ENCODE measurements around the gene AARSD1. TPM values are rescaled to one million over a fixed set of nuclear protein-coding genes. Genes with fewer than 3 reads are reported as not detected.

AARSD1 gene
- total and polyA plus RNA-seq, 4 donors, result 27.6 to 57.0 (median 37.1) TPM

DNA sequence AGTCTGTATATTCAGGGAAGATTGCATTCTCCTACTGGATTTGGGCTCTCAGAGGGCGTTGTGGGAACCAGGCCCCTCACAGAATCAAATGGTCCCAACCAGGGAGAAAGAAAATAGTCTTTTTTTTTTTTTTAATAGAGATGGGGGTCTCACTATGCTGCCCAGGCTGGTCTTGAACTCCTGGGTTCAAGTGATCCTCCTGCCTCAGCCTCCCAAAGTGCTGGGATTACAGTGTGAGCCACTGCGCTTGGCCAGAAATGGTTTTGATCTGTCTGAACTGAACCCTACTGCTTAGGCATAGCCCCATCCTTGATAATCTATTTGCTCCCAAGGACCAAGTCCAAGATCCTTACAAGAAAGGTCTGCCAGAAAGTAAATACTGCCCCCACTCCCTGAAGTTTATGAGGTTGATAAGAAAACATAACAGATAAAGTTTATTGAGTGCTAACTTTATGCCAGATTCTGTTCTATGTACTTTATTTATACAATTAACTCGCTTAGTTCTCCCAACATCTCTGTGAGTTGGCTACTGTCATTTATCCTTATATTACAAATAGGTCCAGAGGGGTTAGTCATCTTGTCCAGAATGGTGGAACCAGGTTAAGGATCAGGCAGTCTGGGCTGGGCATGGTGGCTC lies 50.2 kb downstream of the AARSD1 start:
- WGBS, 2 donors, result 86 to 90% methylated on average over 3 of the region's 3 CpGs
- no peak for DNase-seq
- TF ChIP-seq, protein P1, sequence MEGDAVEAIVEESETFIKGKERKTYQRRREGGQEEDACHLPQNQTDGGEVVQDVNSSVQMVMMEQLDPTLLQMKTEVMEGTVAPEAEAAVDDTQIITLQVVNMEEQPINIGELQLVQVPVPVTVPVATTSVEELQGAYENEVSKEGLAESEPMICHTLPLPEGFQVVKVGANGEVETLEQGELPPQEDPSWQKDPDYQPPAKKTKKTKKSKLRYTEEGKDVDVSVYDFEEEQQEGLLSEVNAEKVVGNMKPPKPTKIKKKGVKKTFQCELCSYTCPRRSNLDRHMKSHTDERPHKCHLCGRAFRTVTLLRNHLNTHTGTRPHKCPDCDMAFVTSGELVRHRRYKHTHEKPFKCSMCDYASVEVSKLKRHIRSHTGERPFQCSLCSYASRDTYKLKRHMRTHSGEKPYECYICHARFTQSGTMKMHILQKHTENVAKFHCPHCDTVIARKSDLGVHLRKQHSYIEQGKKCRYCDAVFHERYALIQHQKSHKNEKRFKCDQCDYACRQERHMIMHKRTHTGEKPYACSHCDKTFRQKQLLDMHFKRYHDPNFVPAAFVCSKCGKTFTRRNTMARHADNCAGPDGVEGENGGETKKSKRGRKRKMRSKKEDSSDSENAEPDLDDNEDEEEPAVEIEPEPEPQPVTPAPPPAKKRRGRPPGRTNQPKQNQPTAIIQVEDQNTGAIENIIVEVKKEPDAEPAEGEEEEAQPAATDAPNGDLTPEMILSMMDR (IDR thresholded peaks at IDR 0.05; ENCODE audit: control extremely low read depth, extremely low read depth), result no peak

DNA sequence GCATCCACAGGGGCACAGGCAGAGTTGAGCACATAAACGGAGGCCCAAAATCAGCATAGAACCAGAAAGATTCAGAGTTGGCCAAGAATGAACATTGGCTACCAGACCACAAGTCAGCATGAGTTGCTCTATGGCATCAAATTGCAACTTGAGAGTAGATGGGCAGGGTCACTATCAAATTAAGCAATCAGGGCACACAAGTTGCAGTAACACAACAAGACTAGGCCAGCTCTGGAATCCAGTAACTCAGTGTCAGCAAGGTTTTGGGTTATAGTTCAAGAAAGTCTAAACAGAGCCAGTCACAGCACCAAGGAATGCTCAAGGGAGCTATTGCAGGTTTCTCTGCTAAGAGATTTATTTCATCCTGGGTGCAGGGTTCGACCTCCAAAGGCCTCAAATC lies 50.7 kb downstream of the AARSD1 start:
- ATAC-seq (ENCODE audit: insufficient read depth, low FRiP score), result no peak
- H3K4me3 ChIP-seq, result no peak overlapping the region
- no peak for DNase-seq

More for the DNA sequence above, 50.2 kb downstream of the AARSD1 start:
- Histone ChIP-seq H3K27ac (ENCODE audit: low read depth in 1 of 2, low read length in 1 of 2) (no peak overlapping the region), H3K27me3 (ENCODE audit: control insufficient read depth in 3 of 3, insufficient read depth in 3 of 3, low read length in 2 of 3) (no peaks in the 10 kb centered on the region), H3K4me3 (no peak overlapping the region), H3K4me1 (ENCODE audit: control insufficient read depth in 5 of 5, insufficient read depth in 5 of 5, low read length in 5 of 5) (peaks cover 0 to 7% (median 4%) of the 10 kb centered on the region in 5 donors), H3K36me3 (ENCODE audit: control insufficient read depth in 4 of 4, insufficient read depth in 4 of 4, low read length in 4 of 4) (no peaks in the 10 kb centered on the region), H3K9ac (ENCODE audit: insufficient read depth in 1 of 2, low read length in 2 of 2) (no peak overlapping the region), H3K9me3 (ENCODE audit: control insufficient read depth in 4 of 4, insufficient read depth in 3 of 4, low read length in 3 of 4) (no peaks in the 10 kb centered on the region)
- ATAC-seq (ENCODE audit: insufficient read depth, low FRiP score), result no peak

DNA sequence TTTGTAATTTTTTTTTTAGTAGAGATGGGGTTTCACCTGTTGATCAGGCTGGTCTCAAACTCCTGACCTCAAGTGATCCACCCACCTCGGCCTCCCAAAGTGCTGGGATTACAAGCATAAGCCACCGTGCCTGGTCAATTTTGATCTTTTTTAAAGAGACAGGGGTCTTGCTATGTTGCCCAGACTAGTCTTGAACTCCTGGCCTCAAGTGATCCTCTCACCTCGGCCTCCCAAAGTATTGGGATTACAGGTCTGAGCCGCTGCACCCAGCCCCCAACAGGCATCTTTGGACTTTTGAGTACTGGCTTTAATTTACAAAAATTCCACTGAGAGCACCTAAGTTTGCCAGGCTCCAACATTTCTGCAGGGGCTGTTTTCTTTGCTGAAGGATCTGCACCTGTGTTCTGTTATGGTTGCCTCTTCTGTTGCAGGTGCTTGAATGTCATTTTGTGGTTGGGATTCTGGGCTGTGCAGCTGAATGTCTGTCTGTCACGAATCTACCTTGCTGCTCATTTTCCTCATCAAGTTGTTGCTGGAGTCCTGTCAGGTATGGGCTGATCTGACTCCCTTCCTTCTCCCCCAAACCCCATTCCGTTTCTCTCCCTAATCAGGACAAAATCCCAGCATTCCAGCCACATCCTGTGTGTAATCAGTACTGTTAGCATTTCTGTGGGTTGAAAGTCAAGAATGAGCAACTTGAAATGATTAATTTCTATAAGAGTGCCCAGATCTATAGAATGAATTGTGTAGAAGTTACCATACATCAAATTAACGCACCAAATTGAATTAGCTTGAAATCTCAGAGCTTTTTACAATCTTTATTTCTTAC lies 55.2 kb downstream of the AARSD1 start:
- H3K27me3 ChIP-seq (ENCODE audit: control insufficient read depth in 3 of 3, insufficient read depth in 3 of 3, low read length in 2 of 3), result no peaks in the 10 kb centered on the region
- WGBS, 2 donors, result 82 to 86% methylated on average over 7 of the region's 7 CpGs
- no peak overlapping the region for H3K4me3 ChIP-seq
- no peak overlapping the region for H3K9ac ChIP-seq (ENCODE audit: insufficient read depth in 1 of 2, low read length in 2 of 2)
- H3K4me1 ChIP-seq (ENCODE audit: control insufficient read depth in 5 of 5, insufficient read depth in 5 of 5, low read length in 5 of 5), result no peaks in the 10 kb centered on the region
- ATAC-seq (ENCODE audit: insufficient read depth, low FRiP score), result no peak
- TF ChIP-seq, protein P1 (IDR thresholded peaks at IDR 0.05; ENCODE audit: control extremely low read depth, extremely low read depth), result no peak
- no peaks in the 10 kb centered on the region for H3K9me3 ChIP-seq (ENCODE audit: control insufficient read depth in 4 of 4, insufficient read depth in 3 of 4, low read length in 3 of 4)
- no peak for DNase-seq
- no peaks in the 10 kb centered on the region for H3K36me3 ChIP-seq (ENCODE audit: control insufficient read depth in 4 of 4, insufficient read depth in 4 of 4, low read length in 4 of 4)
- no peak overlapping the region for H3K27ac ChIP-seq (ENCODE audit: low read depth in 1 of 2, low read length in 1 of 2)

More for the DNA sequence above, 50.7 kb downstream of the AARSD1 start:
- Histone ChIP-seq H3K27me3 (ENCODE audit: control insufficient read depth in 3 of 3, insufficient read depth in 3 of 3, low read length in 2 of 3) (no peaks in the 10 kb centered on the region), H3K4me1 (ENCODE audit: control insufficient read depth in 5 of 5, insufficient read depth in 5 of 5, low read length in 5 of 5) (peaks cover 0 to 1% (median 0%) of the 10 kb centered on the region in 5 donors), H3K9me3 (ENCODE audit: control insufficient read depth in 4 of 4, insufficient read depth in 3 of 4, low read length in 3 of 4) (no peaks in the 10 kb centered on the region), H3K27ac (ENCODE audit: low read depth in 1 of 2, low read length in 1 of 2) (no peak overlapping the region), H3K9ac (ENCODE audit: insufficient read depth in 1 of 2, low read length in 2 of 2) (no peak overlapping the region), H3K36me3 (ENCODE audit: control insufficient read depth in 4 of 4, insufficient read depth in 4 of 4, low read length in 4 of 4) (no peaks in the 10 kb centered on the region)
- 70 to 78% methylated on average over 2 of the region's 2 CpGs for WGBS, 2 donors
- TF ChIP-seq, protein P1 (IDR thresholded peaks at IDR 0.05; ENCODE audit: control extremely low read depth, extremely low read depth), result no peak

All from lung (tissue), 12 donors.